Stimulated activated CD8-positive, alpha-beta memory T cell treated with anti-CD3 and anti-CD28 coated beads, Interleukin-15, amount 100 ng/mL, for 24 hours (primary cell): ENCODE results near the gene POC1A.
"Not testable (repeated sequence)": the region's sequence is repeated elsewhere in the genome, so short reads cannot be mapped to it uniquely, and the experiment has no call there.

Experiments used
- DNase-seq: peaks from one replicate; pipeline ENCODE4 v3.0.0-alpha.2; 2020; ENCODE audit warnings: low read depth

The POC1A gene

DNA sequence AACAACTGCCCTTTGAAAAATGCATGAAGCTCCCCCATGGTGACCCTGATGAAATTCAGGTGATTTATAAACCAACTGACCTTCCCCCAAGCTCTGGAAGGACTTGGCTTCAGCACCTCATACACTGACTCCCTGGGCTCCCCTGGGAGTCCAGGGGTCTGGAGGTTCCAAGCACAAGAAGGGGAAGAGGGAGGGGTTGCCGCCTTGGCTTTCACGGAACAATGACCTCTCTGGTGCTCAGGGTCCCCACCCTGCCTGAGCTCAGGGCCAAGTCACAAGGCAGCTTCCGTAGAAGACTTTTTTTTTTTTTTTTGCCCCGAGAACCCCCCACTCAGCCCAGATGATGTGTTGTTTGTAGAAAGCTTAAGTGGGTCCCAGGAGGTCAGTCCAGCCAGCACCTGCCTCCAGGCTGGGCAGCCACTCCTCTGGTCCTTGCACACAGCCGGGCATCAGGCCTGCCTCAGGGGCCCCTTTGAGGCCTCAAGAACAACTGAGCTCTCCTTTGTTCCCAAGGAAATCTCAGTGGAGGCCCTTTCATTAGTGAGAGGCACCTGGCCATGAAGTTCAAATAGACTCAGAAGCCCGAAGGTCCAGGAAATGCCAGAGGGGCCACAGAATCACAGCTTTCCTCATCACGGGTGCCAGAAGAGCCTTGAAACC, 29.7 kb upstream of the POC1A start:
- no peak for DNase-seq

DNA sequence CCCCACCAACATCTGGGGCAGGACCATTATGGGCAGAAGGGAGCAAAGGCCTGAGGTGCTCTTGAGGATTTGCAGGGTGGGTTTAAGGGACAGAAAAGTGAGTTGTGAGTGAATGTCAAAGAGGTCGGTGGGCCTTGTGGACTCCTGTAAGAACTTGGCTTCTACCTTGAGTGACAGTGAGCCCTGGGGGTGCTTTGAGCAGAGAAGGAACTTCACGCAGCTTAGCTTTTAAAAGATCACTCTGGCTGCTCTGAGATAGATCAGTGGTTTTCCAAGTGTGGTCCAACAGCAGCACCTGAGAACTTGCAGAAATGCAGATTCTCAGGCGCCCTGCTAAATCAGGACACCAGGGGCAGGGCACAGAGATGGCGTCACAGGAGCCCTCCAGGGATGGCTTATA, 28.5 kb upstream of the POC1A start:
- DNase-seq, result no peak

DNA sequence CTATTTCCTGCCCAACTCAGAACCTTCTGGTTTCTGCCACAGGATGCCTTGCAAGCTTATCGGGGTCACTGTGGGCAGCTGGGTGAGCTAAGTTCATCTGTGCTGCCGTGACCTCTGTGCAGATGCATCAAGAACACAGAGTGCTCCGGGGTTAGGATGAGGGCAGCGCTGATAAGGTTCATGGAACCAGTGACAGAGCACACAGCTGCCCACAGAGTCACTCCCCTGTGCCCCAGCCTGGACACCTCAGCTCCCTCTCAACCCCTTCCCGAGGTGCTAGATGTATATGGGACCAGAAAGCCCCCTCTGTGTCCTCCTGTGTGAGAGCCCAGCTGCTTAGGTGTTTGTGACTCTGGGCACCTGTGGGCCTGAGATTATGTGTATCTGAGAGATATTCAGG, 28.0 kb upstream of the POC1A start:
- no peak for DNase-seq

DNA sequence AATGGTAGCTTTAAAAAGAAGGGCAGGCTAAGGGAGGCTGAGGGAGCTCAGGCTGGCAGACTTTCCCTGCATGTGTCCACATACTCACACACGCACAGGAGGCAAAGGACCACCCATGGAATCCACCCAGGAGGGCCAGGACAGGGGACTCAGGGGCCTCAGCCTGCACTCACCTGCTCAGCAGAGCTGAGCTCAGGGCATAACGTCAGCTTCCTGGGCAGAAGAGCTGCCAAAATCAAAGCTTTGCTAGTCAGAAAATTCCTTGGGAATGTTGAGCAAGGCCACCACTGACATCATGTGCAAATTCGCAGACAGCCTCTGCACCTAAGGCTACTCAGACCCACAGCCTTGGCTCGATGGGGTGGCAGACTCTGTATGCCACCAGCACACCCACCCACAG, 27.3 kb upstream of the POC1A start:
- no peak for DNase-seq

DNA sequence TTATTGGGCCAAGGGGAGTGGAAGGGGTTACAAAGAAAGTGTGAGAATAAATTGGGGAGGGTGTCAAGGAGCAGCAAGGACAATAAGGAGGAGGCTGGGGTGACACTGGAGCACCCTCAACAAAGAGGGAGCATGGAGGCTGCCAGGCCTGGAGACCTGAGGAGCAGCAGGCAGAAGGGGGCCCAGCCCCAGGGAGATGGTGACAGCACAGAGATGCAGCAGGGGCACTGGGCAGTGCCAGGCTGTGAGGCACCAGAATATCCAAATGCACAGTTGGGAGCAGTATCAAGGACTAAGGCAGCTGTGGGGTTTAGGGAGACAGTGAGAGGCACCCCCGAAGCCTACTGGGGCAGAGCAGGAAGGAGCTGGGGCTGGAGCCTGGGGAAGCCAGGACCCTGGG, 24.3 kb upstream of the POC1A start:
- no peak for DNase-seq

DNA sequence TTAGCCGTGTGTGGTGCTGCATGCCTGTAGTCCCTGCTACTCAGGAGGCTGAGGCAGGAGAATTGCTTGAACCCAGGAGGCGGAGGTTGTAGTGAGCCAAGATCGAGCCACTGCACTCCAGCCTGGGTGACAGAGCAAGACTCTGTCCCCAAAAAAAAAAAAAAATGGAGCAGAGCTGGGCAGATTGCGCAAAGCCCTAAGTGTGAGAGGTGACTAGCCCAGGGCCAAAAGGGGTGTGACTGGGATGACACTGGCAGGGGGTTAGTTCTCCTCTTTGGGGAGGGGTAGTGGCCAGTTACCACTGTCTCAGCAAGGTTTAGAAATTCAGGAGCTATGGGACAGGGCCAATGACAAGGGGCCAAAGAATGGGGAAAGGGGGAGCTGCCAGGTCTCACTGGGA, 23.9 kb upstream of the POC1A start:
- not testable (repeated sequence) for DNase-seq

DNA sequence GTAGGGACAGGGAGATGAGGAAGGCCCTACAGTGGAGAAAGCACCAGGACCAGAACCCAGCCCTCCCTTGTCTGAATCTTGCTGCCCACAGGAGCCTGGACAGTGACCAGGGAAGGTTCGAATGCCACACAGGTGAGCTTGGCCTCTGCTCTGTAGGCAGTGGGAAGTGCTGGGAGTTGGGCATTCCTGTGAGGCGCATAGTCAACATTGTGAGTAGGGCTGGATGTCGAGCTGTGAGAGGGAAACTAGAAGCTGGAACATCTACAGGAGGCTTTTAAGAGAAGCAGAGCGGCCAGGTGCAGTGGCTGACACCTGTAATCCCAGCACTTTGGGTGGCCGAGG, 23.4 kb upstream of the POC1A start:
- DNase-seq, result no peak

DNA sequence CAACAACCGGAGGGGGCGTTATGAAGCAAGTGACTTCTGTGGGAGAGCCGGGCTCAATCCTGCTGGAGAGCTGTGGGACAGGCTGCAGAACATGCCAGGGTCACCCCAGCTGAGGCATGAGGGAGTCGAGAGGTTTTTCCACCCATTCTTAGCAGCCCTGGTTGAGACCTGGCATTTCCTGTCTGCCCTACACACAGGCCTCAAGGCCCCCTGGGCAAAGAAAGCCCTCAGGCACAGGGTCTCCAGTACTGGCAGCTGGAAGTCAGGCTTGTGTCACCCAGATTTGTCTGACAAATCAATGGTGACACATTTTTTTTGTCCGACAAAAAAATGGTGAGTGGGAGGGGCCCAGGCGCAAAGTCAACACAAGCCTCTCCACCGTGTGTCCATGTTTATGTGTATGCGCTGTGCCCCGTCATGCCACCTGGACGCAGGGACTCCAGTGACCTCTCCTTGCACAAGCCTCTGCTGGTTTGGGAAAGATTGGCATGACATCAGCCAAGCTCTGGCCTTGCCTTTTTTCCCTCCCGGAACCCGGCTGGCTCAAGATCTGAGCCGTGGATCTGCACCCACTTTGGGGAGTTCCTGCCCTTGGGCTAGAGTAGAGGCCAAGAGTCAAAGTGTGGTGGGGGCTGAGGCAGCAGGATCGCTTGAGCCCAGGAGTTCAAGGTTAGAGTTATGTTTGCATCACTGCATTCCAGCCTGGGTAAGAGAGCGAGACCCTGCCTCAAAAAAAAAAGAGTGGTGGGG, 22.9 kb upstream of the POC1A start:
- DNase-seq, result no peak

DNA sequence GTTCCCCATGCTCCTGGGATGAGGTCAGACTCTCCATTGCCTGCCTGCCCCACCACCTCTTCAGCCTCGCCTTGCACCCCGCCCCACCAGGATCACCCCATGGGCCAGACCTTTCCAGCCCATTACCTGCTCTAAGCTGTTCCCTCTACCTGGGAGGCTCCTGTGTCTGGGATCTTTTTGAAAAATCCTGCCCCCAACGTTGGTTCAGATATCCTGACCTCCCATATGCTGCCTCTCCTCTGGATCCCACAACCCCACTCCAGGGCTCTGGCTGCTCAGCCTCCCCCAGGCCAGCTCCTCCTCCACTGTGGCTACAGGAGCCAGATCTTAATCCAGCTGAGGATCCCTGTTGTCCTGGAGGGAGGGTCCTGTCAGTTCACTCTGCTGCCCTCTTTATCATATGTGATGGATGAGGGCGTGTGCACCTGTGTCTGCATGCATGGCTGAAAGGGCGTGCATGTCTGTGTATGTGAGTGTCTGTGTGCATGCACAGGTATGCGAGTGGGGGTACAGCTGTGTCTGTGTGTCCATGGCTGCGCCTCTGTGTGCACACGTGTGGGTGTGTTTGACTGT, 22.0 kb upstream of the POC1A start:
- DNase-seq, result no peak

DNA sequence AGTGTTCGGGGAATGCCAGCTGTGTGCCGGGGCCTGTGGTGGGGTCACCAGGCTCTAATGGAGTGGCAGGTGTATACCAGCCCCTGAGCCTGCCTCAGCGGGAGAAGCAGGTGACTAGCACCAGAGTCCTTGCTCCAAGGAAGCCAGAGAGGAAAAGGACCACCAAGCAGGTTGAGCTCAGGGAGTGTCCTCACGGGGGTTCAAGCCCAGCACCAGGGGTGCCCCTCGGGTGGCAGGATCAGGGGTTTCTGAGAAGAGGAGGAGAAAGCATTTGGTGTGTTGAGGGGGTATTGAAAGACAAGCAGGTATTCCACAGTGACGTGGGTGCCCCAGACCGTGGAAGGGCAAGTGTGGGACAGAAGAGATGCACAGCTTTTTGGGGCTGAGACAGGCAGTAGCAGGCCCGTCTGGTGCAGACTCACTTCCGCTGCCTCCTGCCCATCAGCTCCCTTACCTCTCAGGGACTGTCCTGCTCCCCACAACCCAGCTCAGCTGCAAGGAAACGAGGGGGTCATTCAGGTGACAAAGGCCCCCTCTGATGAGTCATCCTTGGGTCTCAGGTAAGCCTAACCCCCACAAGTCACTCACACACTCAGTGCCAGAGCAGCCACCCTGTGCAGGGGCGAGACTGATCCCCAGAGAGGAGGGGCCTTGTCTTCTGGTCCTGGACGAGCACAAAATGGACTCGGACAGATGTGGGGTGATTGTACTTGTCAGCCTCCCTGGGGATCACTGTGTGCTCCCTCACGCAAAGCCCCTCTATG, 21.4 kb upstream of the POC1A start:
- no peak for DNase-seq

DNA sequence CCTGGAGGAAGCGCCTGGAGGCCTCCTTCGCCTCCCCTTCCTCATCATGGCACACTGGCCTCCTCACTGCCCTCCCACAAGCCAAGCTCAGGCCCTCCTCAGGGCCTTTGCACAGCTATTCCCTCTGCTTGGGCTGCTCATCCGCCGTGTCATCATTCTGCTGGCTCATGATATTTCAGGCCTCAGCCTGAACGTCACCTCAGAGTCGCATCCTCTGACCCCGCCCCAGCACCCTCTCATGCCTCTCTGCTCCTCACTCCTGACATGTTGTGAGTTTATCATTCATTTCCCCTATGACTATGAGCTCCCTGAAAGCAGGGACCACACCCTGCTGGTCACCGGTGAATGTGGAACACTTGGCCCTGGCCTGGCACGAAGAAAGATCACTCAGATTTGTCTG, 20.7 kb upstream of the POC1A start:
- no peak for DNase-seq

DNA sequence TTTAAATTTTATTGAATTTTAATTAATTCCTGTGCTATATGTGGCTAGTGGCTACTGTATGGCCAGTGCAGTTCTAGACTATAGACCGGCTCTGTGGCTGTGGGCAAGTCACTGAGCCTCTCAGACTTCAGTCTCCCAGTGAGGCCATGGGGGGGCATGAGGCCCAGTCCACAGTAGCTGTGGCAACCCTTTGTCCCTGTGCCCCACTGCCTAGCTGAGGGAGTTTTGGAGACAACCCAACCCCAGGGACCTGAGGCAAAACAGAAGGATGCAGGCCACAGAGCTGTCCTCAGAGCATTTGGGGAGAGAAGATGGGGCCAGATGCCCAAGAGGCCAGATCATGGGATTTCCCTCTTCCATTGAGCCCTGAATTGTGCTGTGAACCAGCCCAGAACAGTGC, 18.9 kb upstream of the POC1A start:
- DNase-seq, result no peak

DNA sequence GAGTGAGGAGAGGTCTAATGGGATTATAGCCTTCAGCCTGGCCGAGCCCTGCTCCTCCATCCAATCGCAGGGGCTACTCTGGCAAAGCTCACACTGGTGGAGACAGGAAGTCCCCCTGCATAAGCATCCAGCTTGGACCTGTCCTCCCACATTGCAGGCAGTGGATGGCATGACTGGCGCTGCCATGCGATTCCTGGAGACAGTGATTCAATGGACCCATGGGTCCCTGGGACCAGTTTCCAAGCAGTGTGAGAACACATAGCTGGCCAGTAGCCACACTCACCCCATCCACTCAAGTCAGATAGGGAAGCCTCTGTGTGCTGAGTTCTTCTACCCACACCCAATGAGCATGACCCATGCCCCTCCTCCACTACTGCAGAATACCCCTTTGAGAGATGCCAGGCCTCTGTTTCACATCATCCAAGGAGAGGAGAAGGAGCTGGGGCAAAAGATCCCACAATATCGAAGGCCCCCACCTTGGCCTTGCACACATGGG, 18.1 kb upstream of the POC1A start:
- no peak for DNase-seq

DNA sequence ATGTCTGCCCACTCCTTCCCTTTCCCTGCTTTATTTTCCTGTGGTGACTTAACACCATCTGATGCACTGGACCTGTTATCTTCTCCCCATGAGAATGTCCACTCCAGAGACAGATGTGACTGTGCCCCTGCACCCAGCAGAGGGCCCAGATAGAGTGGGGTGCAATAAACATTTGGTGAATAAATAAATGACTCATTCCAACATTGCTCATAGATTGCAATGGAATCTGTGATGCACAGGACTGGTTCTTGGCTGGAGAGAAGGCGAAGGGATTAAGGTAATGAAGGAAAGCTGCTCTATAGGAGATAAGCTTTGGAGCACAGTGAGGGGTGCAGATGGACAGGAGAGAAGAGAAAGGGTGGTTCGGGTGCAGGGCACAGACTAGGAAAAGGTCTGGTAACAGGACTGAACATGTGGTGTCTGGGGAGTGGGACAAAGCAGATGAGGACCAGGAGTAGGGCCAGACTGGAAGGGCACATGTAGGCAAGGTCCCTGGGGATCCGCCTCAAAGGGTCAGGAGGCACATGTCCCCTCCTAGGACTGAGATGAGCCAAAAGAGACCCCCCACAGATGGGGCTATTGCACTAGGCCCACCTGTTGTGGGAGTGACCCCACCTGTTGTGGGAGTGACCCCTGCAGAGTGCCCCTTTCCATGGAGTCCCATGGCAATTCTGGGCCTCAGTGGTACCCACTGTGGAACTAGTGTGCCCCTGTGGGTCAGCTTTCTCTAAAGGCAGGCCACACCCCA, 17.5 kb upstream of the POC1A start:
- no peak for DNase-seq

DNA sequence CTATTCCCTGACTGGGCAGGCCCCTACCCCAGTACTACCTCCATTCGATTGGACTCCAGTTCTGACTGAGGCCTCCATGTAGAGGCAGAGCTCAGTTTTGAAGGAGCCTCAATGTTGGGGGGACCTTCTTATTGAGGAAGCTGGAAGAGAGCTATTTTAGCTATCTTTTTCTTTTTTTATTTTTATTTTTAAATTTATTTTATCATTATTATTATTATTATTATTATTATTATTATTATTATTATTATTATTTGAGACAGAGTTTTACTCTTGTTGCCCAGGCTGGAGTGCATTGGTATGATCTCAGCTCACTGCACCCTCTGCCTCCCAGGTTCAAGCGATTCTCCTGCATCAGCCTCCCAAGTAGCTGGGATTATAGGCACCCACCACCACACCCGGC, 16.0 kb upstream of the POC1A start:
- DNase-seq, result not testable (repeated sequence)

DNA sequence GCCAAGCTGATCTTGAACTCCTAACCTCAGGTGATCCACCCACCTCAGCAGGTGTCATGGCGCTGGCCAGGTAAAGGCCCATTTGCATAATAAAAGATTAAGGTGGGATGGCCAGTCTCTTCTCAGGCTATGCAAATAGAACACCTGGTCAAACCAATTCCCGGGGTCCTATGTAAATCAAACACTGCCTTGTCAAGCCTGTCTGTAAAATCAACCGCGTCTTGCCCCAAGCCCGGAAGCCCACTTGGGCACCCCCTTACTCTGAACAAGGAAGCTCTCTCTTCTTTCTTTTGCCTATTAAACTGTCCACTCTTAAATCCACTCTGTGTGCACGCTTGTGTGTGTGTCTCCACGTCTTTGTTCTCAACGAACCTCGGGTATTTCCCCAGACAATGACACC, 13.0 kb upstream of the POC1A start:
- no peak for DNase-seq

DNA sequence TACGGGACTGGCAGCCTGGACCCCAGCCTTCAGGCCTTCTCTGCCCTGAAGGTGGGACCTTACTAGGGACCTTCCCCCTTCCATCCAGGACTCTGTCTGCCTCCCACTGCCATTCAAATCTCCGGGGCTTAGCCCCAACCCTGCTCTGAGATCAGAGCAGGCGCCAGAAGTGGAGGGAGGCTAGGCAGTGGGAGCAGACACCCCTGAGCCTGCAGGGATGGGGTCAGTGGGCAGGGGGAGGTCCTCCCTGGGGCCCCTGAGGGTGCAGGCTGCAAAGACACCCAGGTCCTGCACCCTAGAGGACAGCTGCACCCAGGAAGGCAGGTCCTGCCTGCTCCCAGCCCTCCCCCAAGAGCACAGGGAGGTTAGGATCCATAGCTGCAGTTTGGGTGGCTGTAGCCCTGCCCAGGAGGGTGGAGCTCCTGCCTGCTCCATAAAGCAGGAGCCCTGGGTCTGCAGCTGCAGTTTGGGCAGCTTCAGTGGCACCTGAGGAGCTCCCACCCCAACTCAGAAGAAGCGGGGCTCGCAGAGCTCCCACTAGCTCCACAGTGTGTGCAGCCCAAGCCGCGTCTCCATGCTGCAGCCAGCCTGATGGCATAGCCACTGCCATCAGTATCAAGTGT, 8.1 kb upstream of the POC1A start:
- no peak for DNase-seq

DNA sequence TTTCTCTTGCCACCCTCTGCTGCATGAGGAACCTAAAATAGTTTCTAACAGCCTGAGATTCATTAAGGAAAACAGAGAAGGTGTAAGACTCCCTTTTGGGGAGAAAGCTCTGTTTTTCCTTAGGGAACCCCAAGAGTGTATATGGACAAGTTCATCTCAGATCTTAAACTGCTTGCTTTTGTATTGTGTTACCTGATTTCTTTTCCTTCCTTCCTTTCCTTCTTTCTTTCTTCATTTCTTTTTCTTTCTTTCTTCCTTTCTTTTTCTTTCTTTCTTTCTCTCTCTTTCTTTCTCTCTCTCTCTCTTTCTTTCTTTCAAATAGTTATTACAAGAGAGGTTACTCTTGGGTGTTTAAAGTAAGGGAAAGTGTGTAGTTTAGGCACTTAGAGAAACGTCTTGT, 5.3 kb upstream of the POC1A start:
- no peak for DNase-seq

DNA sequence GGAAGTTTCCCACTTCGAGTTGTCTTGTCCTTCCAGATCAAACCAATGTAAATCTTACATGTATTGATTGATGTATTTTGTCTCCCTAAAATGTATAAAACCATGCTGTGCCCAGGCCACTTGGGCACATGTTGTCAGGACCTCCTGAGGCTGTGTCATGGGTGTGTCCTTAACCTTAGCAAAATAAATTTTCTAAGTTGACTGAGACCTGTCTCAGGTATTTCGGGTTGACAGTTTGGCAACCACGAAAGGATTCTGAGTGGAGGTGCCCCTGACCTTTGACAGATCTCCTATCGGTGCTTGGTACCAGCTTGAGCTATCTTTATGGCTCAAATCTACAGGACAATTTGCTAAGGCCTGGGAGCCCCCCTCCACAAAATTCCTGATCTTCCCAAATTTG, 1.7 kb upstream of the POC1A start:
- DNase-seq, result no peak

DNA sequence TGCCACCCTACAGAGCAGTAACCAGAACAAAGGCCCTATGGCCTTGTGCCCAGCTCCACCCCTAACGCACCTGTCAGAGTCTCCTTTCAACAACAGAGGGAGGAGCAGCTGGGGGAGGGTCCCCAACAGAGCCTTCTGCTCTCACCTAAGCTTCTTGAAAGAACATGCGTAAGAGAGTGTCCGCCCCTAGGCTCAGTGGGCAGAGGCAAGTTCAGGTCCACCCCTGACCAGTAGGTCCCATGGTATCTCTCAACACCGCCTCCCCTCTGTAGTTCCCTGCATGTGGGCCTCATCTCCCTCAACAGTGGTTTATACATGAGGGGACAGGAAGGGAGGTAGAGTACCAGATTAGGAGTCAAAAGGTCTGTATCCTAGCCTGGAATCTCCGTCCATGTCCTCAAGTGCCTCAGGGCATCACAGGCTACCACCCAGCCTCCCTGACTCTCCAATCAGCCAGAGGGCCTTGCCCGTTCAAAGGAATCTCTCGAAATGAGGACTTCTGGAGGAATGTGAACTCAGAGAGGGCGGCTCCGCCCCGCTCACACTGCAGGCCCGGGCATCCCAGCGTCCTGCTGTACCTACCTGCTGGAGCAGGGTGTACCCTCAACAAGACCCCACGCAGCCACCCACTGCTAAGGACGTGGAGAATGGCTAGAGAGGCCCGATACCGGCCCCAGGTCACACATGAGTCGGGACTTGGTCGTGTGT, 680 bp downstream of the POC1A start:
- no peak for DNase-seq

DNA sequence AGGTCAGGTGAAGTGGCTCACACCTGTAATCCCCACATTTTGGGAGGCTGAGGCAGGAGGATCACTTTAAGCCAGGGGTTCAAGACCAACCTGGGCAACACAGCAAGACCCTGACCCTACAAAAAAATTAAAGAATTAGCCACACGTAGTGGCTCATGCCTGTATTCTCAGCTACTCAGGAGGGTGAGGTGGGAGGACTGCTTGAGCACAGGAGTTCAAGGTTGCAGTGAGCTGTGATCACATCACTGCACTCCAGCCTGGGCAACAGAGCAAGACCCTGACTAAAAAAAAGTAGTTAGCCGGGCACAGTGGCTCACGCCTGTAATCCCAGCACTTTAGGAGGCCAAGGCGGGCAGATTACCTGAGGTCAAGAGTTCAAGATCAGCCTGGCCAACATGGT, 2.2 kb downstream of the POC1A start:
- DNase-seq, result not testable (repeated sequence)
